Neural cell (in vitro differentiated cells): ENCODE results near the gene PRSS35. TPM values are rescaled to one million over a fixed set of nuclear protein-coding genes. Genes with fewer than 3 reads are reported as not detected.
A peak's percentile ranks its signal among the peaks of the same experiment; 100 is the strongest.

Experiments used
- H2AFZ ChIP-seq: fragments of 200-600, 300-800 bp; sonication (generic), shearing (Covaris generic); 2 replicates; pipeline ENCODE4 v1.6.0; 2014; ENCODE audit warnings: low read depth, mild to moderate bottlenecking, antibody characterized with exemption, low read length, moderate library complexity
- H3F3A ChIP-seq: fragments of 200-600 bp; shearing (Covaris generic); 2 replicates; pipeline ENCODE4 v1.6.1; 2016; ENCODE audit warnings: mild to moderate bottlenecking, moderate library complexity, mixed read lengths, antibody characterized with exemption, low read length; ENCODE audit not compliant: insufficient read depth, poor library complexity, severe bottlenecking
- H3K27ac ChIP-seq: fragments of 200-600, 300-800 bp; sonication (generic), shearing (Covaris generic); 2 replicates; pipeline ENCODE4 v1.5.1; 2014; ENCODE audit warnings: mild to moderate bottlenecking, low read length, moderate library complexity
- H3K27me3 ChIP-seq: fragments of 300-800, 200-600 bp; sonication (generic), shearing (Covaris generic); 2 replicates; pipeline ENCODE4 v1.6.0; 2014; ENCODE audit warnings: mild to moderate bottlenecking, low read depth, low read length, moderate library complexity; ENCODE audit not compliant: insufficient read depth
- H3K36me3 ChIP-seq: fragments of 300-800, 200-600 bp; sonication (generic), shearing (Covaris generic); 2 replicates; pipeline ENCODE4 v1.5.1; 2014; ENCODE audit warnings: mild to moderate bottlenecking, antibody characterized with exemption, low read length, moderate library complexity; ENCODE audit not compliant: insufficient read depth
- H3K4me2 ChIP-seq: fragments of 300-800, 200-600 bp; sonication (generic), shearing (Covaris generic); 2 replicates; pipeline ENCODE4 v1.6.0; 2014; ENCODE audit warnings: mild to moderate bottlenecking, low read length
- H3K4me3 ChIP-seq: fragments of 300-800, 200-600 bp; sonication (generic), shearing (Covaris generic); 2 replicates; pipeline ENCODE4 v1.5.1; 2014; ENCODE audit warnings: mild to moderate bottlenecking, low read length, moderate library complexity
- H3K79me2 ChIP-seq: fragments of 200-600 bp; shearing (Covaris generic); replicated peaks from 2 replicates; pipeline ENCODE4 v1.6.0; 2014; ENCODE audit warnings: mild to moderate bottlenecking, low read length, moderate library complexity; ENCODE audit not compliant: insufficient read depth
- H3K9ac ChIP-seq: fragments of 300-800, 200-600 bp; sonication (generic), shearing (Covaris generic); 2 replicates; pipeline ENCODE4 v1.6.1; 2016; ENCODE audit warnings: mild to moderate bottlenecking, low read length, mixed read lengths
- H3K9me2 ChIP-seq: fragments of 200-600 bp; shearing (Covaris generic); 2 replicates; pipeline ENCODE4 v1.6.1; 2016; ENCODE audit warnings: mild to moderate bottlenecking, low read length, mixed read lengths; ENCODE audit not compliant: insufficient read depth
- H3K9me3 ChIP-seq: fragments of 200-600, 300-800 bp; sonication (generic), shearing (Covaris generic); 2 replicates; pipeline ENCODE4 v1.6.1; 2016; ENCODE audit warnings: mild to moderate bottlenecking, mixed run types, low read length, moderate library complexity, mixed read lengths
- H4K20me1 ChIP-seq: fragments of 200-600 bp; shearing (Covaris generic); 2 replicates; pipeline ENCODE4 v1.6.1; 2016; ENCODE audit warnings: mild to moderate bottlenecking, mixed run types; ENCODE audit not compliant: insufficient read depth
- CTCF ChIP-seq: fragments of 450-650 bp; IDR thresholded peaks from 2 replicates; pipeline ENCODE4 v1.5.1; 2014; ENCODE audit warnings: antibody characterized with exemption, mild to moderate bottlenecking, moderate library complexity; ENCODE audit not compliant: poor library complexity, severe bottlenecking
- EP300 ChIP-seq: fragments of 450-650 bp; conservative IDR thresholded peaks from 2 replicates; pipeline ENCODE4 v1.6.1; 2014; ENCODE audit warnings: antibody characterized with exemption, mild to moderate bottlenecking, moderate library complexity; ENCODE audit not compliant: poor library complexity, severe bottlenecking
- EZH2 ChIP-seq: fragments of 200-600, 300-800 bp; shearing (Covaris generic), sonication (generic); IDR thresholded peaks from 2 replicates; pipeline ENCODE4 v1.6.1; 2014; ENCODE audit warnings: antibody characterized with exemption, low read length, borderline replicate concordance, mild to moderate bottlenecking; ENCODE audit not compliant: insufficient read depth, poor library complexity, severe bottlenecking
- MXI1 ChIP-seq: fragments of 450-650 bp; conservative IDR thresholded peaks from 2 replicates; pipeline ENCODE4 v1.6.1; 2014; ENCODE audit warnings: antibody characterized with exemption, mild to moderate bottlenecking; ENCODE audit not compliant: poor library complexity, severe bottlenecking
- POLR2AphosphoS5 ChIP-seq: IDR thresholded peaks from 2 replicates; pipeline ENCODE4 v1.6.1; 2012
- RAD21 ChIP-seq: fragments of 450-650 bp; conservative IDR thresholded peaks from 2 replicates; pipeline ENCODE4 v1.6.1; 2014; ENCODE audit warnings: antibody characterized with exemption, mild to moderate bottlenecking, moderate library complexity
- REST ChIP-seq: IDR thresholded peaks from 2 replicates; pipeline ENCODE4 v1.6.1; 2012; ENCODE audit warnings: borderline replicate concordance
- SMC3 ChIP-seq: fragments of 450-650 bp; conservative IDR thresholded peaks from 2 replicates; pipeline ENCODE4 v1.6.1; 2014; ENCODE audit warnings: antibody characterized with exemption, mild to moderate bottlenecking, moderate library complexity; ENCODE audit not compliant: poor library complexity
- TAF1 ChIP-seq: IDR thresholded peaks from 2 replicates; pipeline ENCODE4 v1.6.1; 2012; ENCODE audit warnings: low read depth
- polyA plus RNA-seq: library from polyadenylated mRNA; depleted of rRNA; stranded (reverse); fragments of >200 nt; gene quantifications from 2 replicates; pipeline ENCODE4 v1.2.3, GENCODE V29; 2014

PRSS35 gene
- polyA plus RNA-seq, 1 donor from 2014 or later, result 0.32 TPM

- H3F3A ChIP-seq, result no peaks in the 10 kb centered on the region
- no peak overlapping the region for H3K9ac ChIP-seq
- TF ChIP-seq CTCF (no peak), REST (no peak), EP300 (no peak), MXI1 (no peak), POLR2AphosphoS5 (no peak), RAD21 (no peak), TAF1 (no peak), SMC3 (no peak), EZH2 (no peak)
- H3K4me3 ChIP-seq, result no peak overlapping the region
- no peaks in the 10 kb centered on the region for H3K9me2 ChIP-seq
- no peaks in the 10 kb centered on the region for H3K9me3 ChIP-seq
- H2AFZ ChIP-seq, result no peak overlapping the region
- no peak overlapping the region for H3K4me2 ChIP-seq
- no peaks in the 10 kb centered on the region for H4K20me1 ChIP-seq
- no peaks in the 10 kb centered on the region for H3K27me3 ChIP-seq
- H3K36me3 ChIP-seq, result no peaks in the 10 kb centered on the region
- H3K79me2 ChIP-seq, result no peaks in the 10 kb centered on the region
- peak overlapping the region; percentile 22 for H3K27ac ChIP-seq
Measured at GRCh38 chr6:83464381-83465140, 47.8 kb upstream of the PRSS35 start.

GRCh38 chr6:83466328-83466727, 46.0 kb upstream of the PRSS35 start:
- no peaks in the 10 kb centered on the region for H3K36me3 ChIP-seq
- no peak overlapping the region for H3K27ac ChIP-seq
- TF ChIP-seq EZH2 (no peak), TAF1 (no peak), CTCF (no peak)
- no peak overlapping the region for H3K9ac ChIP-seq
- H3K4me2 ChIP-seq, result no peak overlapping the region
- no peak overlapping the region for H3K4me3 ChIP-seq
- no peaks in the 10 kb centered on the region for H3K79me2 ChIP-seq
- H3K27me3 ChIP-seq, result no peaks in the 10 kb centered on the region
- H3F3A ChIP-seq, result no peaks in the 10 kb centered on the region
- no peaks in the 10 kb centered on the region for H3K9me3 ChIP-seq
- no peak overlapping the region for H2AFZ ChIP-seq
- H3K9me2 ChIP-seq, result no peaks in the 10 kb centered on the region
- no peaks in the 10 kb centered on the region for H4K20me1 ChIP-seq
